ENCODE results near the gene RIMBP2.

RIMBP2 gene

GRCh38 chr12:130469552-130469951 lies 246.5 kb downstream of the RIMBP2 start:
- Histone ChIP-seq H3K4me3 (ENCODE audit: low read length) (no peak overlapping the region), H3K9me3 (ENCODE audit: control insufficient read depth, low read depth, low read length) (no peaks in the 10 kb centered on the region), H3K9ac (ENCODE audit: low read length) (no peak overlapping the region), H3K36me3 (ENCODE audit: control insufficient read depth, low read depth, low read length) (no peaks in the 10 kb centered on the region), H3K27ac (ENCODE audit: low read length) (no peak overlapping the region), H3K27me3 (ENCODE audit: control insufficient read depth, insufficient read depth, low read length) (no peaks in the 10 kb centered on the region), H3K4me1 (ENCODE audit: control insufficient read depth, low read depth, low read length) (peaks cover 5% of the 10 kb centered on the region)

GRCh38 chr12:130468700-130469245 lies 247.3 kb downstream of the RIMBP2 start:
- Histone ChIP-seq H3K36me3 (ENCODE audit: control insufficient read depth, low read depth, low read length) (no peaks in the 10 kb centered on the region), H3K4me3 (ENCODE audit: low read length) (no peak overlapping the region), H3K9me3 (ENCODE audit: control insufficient read depth, low read depth, low read length) (no peaks in the 10 kb centered on the region), H3K27ac (ENCODE audit: low read length) (no peak overlapping the region), H3K27me3 (ENCODE audit: control insufficient read depth, insufficient read depth, low read length) (no peaks in the 10 kb centered on the region), H3K4me1 (ENCODE audit: control insufficient read depth, low read depth, low read length) (peaks cover 5% of the 10 kb centered on the region), H3K9ac (ENCODE audit: low read length) (no peak overlapping the region)

GRCh38 chr12:130468186-130468585 lies 247.9 kb downstream of the RIMBP2 start:
- Histone ChIP-seq H3K27me3 (ENCODE audit: control insufficient read depth, insufficient read depth, low read length) (no peaks in the 10 kb centered on the region), H3K9me3 (ENCODE audit: control insufficient read depth, low read depth, low read length) (no peaks in the 10 kb centered on the region), H3K4me1 (ENCODE audit: control insufficient read depth, low read depth, low read length) (peaks cover 5% of the 10 kb centered on the region), H3K4me3 (ENCODE audit: low read length) (no peak overlapping the region), H3K27ac (ENCODE audit: low read length) (no peak overlapping the region), H3K9ac (ENCODE audit: low read length) (no peak overlapping the region), H3K36me3 (ENCODE audit: control insufficient read depth, low read depth, low read length) (no peaks in the 10 kb centered on the region)

- no peaks in the 10 kb centered on the region for H3K27me3 ChIP-seq (ENCODE audit: control insufficient read depth, insufficient read depth, low read length)
- H3K4me1 ChIP-seq (ENCODE audit: control insufficient read depth, low read depth, low read length), result peaks cover 5% of the 10 kb centered on the region
- no peaks in the 10 kb centered on the region for H3K36me3 ChIP-seq (ENCODE audit: control insufficient read depth, low read depth, low read length)
- no peak overlapping the region for H3K27ac ChIP-seq (ENCODE audit: low read length)
- no peak overlapping the region for H3K9ac ChIP-seq (ENCODE audit: low read length)
- H3K9me3 ChIP-seq (ENCODE audit: control insufficient read depth, low read depth, low read length), result no peaks in the 10 kb centered on the region
- no peak overlapping the region for H3K4me3 ChIP-seq (ENCODE audit: low read length)
Measured at GRCh38 chr12:130465626-130466025, 250.5 kb downstream of the RIMBP2 start.

GRCh38 chr12:130465046-130465445 lies 251.1 kb downstream of the RIMBP2 start:
- Histone ChIP-seq H3K4me1 (ENCODE audit: control insufficient read depth, low read depth, low read length) (peaks cover 5% of the 10 kb centered on the region), H3K9me3 (ENCODE audit: control insufficient read depth, low read depth, low read length) (no peaks in the 10 kb centered on the region), H3K4me3 (ENCODE audit: low read length) (no peak overlapping the region), H3K9ac (ENCODE audit: low read length) (no peak overlapping the region), H3K36me3 (ENCODE audit: control insufficient read depth, low read depth, low read length) (no peaks in the 10 kb centered on the region), H3K27me3 (ENCODE audit: control insufficient read depth, insufficient read depth, low read length) (no peaks in the 10 kb centered on the region), H3K27ac (ENCODE audit: low read length) (no peak overlapping the region)

GRCh38 chr12:130463818-130464670 lies 252.1 kb downstream of the RIMBP2 start:
- Histone ChIP-seq H3K4me3 (ENCODE audit: low read length) (no peak overlapping the region), H3K9me3 (ENCODE audit: control insufficient read depth, low read depth, low read length) (no peaks in the 10 kb centered on the region), H3K27ac (ENCODE audit: low read length) (no peak overlapping the region), H3K9ac (ENCODE audit: low read length) (no peak overlapping the region), H3K36me3 (ENCODE audit: control insufficient read depth, low read depth, low read length) (no peaks in the 10 kb centered on the region), H3K4me1 (ENCODE audit: control insufficient read depth, low read depth, low read length) (peaks cover 5% of the 10 kb centered on the region), H3K27me3 (ENCODE audit: control insufficient read depth, insufficient read depth, low read length) (no peaks in the 10 kb centered on the region)

- H3K4me1 ChIP-seq (ENCODE audit: control insufficient read depth, low read depth, low read length), result peaks cover 5% of the 10 kb centered on the region
- H3K36me3 ChIP-seq (ENCODE audit: control insufficient read depth, low read depth, low read length), result no peaks in the 10 kb centered on the region
- no peak overlapping the region for H3K27ac ChIP-seq (ENCODE audit: low read length)
- no peak overlapping the region for H3K4me3 ChIP-seq (ENCODE audit: low read length)
- H3K9ac ChIP-seq (ENCODE audit: low read length), result no peak overlapping the region
- H3K27me3 ChIP-seq (ENCODE audit: control insufficient read depth, insufficient read depth, low read length), result no peaks in the 10 kb centered on the region
- no peaks in the 10 kb centered on the region for H3K9me3 ChIP-seq (ENCODE audit: control insufficient read depth, low read depth, low read length)
Measured at GRCh38 chr12:130463275-130463658, 252.8 kb downstream of the RIMBP2 start.

GRCh38 chr12:130462558-130463274 lies 253.4 kb downstream of the RIMBP2 start:
- H3K9me3 ChIP-seq (ENCODE audit: control insufficient read depth, low read depth, low read length), result no peaks in the 10 kb centered on the region
- no peaks in the 10 kb centered on the region for H3K27me3 ChIP-seq (ENCODE audit: control insufficient read depth, insufficient read depth, low read length)
- H3K4me1 ChIP-seq (ENCODE audit: control insufficient read depth, low read depth, low read length), result peaks cover 5% of the 10 kb centered on the region
- no peak overlapping the region for H3K27ac ChIP-seq (ENCODE audit: low read length)
- no peak overlapping the region for H3K9ac ChIP-seq (ENCODE audit: low read length)
- no peak overlapping the region for H3K4me3 ChIP-seq (ENCODE audit: low read length)
- H3K36me3 ChIP-seq (ENCODE audit: control insufficient read depth, low read depth, low read length), result no peaks in the 10 kb centered on the region

- H3K4me1 ChIP-seq (ENCODE audit: control insufficient read depth, low read depth, low read length), result peaks cover 5% of the 10 kb centered on the region
- H3K4me3 ChIP-seq (ENCODE audit: low read length), result no peak overlapping the region
- H3K27me3 ChIP-seq (ENCODE audit: control insufficient read depth, insufficient read depth, low read length), result no peaks in the 10 kb centered on the region
- H3K9me3 ChIP-seq (ENCODE audit: control insufficient read depth, low read depth, low read length), result no peaks in the 10 kb centered on the region
- H3K27ac ChIP-seq (ENCODE audit: low read length), result no peak overlapping the region
- no peaks in the 10 kb centered on the region for H3K36me3 ChIP-seq (ENCODE audit: control insufficient read depth, low read depth, low read length)
- no peak overlapping the region for H3K9ac ChIP-seq (ENCODE audit: low read length)
Measured at GRCh38 chr12:130461839-130462557, 254.1 kb downstream of the RIMBP2 start.

- Histone ChIP-seq H3K4me3 (ENCODE audit: low read length) (no peak overlapping the region), H3K9ac (ENCODE audit: low read length) (no peak overlapping the region), H3K9me3 (ENCODE audit: control insufficient read depth, low read depth, low read length) (no peaks in the 10 kb centered on the region), H3K27me3 (ENCODE audit: control insufficient read depth, insufficient read depth, low read length) (no peaks in the 10 kb centered on the region), H3K4me1 (ENCODE audit: control insufficient read depth, low read depth, low read length) (peaks cover 1% of the 10 kb centered on the region), H3K36me3 (ENCODE audit: control insufficient read depth, low read depth, low read length) (no peaks in the 10 kb centered on the region), H3K27ac (ENCODE audit: low read length) (no peak overlapping the region)
Measured at GRCh38 chr12:130461447-130461815, 254.7 kb downstream of the RIMBP2 start.
